GM19467 (cell line): ENCODE measurements around the gene RHO.

Source experiments
- ATAC-seq: cut with Tn5 transposase; IDR thresholded peaks from one replicate; pipeline ENCODE4 v1.9.1; 2021; ENCODE audit warnings: mild to moderate bottlenecking, moderate library complexity; ENCODE audit not compliant: unreplicated experiment

The RHO gene

DNA sequence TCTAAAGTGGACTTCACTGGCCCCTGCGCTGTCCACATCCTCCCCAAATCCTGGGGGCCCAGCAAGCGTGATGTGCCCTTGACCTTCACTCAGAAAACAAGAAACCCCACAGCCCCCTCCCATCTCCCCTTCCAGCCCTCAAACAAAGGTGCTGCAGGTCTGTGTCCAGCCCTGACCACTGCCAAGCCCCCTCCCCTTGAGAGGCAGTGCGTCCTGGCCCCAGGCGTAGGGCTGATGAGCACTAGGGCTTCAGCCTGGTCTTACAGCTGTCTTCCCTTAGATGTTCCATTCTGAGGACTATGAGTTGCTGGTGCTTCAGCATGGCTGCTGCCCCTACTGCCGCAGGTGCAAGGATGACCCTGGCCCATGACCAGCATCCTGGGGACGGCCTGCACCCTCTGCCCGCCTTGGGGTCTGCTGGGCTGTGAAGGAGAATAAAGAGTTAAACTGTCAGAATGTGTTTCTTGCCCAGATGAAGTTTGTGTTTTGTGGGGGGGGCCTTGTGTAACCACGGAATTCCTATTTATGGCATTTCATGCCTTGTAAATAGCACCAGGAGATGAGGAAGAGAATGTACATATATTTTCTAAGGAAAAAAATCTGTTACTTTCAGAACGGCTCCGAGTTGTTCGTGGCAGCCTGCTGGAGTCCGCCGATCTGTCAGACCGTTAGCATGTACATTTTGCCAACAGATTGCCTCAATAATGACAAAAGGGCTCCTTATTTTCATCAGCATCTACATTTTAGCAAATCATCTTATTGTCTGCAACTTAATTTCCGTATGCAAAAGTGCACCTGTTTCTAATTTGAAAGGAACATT lies 8.3 kb upstream of the RHO start:
- no peak for ATAC-seq

DNA sequence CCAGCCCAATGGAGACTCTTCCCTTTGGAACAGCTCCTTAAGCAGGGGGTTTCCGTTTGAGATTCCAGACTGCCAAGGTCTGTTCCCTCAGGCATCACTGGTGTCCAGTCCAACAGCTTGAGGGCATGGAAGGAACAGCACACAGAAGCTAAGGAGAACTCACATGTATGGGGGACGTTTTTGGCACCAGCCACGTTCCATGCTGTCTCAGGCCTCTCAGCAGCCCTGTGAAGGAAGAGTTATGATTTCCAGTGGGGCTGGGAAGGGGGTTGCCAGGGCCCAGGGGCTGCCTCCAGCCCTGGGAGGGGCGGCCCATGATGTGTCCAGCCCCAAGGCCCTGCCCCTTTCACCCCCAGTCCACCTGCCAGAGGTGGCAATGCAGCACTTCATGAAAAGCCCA lies 7.5 kb upstream of the RHO start:
- no peak for ATAC-seq

DNA sequence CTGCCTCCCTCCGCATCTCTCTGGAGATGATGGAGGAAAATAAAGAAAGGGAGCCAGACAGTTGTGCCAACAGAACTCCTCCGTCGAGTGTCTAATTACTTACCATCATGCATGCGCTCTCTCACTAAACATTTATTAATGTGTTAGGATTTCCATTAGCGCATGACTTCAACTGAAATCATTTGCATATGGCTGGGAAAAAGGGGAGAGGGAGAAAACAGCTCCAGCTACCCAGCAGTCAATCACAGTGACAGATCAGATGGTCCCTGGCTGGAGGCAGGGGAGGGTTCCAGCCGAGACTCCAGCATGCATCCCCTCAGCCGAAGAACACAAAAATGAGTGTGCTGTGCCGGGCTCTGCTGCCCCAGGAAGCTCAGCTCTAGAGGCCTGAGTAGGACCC lies 6.8 kb upstream of the RHO start:
- ATAC-seq, result no peak

DNA sequence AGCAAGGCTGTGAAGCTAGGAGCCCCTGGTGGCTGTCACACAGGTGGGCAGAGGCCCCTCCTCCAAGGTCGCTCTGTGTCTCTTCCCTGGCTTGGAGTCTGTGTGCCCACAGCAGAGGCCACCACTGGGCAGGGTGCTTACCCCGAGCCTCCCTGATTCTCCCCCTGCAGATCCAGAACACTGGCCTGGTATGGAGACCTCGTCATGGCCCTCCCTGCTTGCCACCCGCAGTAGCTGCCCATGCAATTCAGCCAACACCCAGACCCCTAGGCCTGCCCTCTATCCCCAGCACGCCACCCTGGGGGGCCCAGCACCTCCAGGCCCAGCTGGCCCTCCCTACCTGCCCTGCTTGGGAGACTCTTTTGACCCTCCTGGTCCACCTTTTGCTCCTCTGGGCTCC lies 5.5 kb upstream of the RHO start:
- ATAC-seq, result no peak

- no peak for ATAC-seq
Measured at GRCh38 chr3:129524081-129524480, 4.4 kb upstream of the RHO start.

GRCh38 chr3:129525341-129525968 lies 3.0 kb upstream of the RHO start:
- no peak for ATAC-seq

DNA sequence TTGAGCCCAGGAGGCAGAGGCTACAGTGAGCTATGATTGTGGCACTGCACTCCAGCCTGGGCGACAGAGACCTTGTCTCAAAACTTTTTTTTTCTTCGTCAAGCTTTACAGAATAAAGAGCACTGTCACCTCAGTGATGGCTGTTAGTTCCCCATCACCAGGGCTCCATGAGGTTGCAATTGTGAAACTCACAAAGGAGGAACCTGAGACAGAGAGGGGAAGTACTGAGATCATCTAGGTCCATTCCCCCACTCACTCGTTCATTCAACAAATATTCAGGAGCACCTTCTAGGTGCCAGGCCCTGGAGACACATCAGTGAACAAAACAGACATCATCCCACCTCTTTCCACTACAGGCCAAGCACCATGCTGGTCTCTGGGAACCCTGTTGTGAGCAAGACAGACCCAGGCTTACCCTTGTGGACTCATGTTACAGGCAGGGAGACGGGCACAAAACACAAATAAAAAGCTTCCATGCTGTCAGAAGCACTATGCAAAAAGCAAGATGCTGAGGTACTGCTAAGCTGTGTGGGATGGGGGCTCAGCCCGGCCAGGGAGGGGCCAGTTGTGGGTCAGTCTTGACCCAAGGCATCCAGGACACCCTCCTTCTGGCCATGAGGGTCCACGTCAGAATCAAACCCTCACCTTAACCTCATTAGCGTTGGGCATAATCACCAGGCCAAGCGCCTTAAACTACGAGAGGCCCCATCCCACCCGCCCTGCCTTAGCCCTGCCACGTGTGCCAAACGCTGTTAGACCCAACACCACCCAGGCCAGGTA lies 2.1 kb upstream of the RHO start:
- ATAC-seq, result peak; percentile 90

GRCh38 chr3:129527262-129527661 lies 1.2 kb upstream of the RHO start:
- ATAC-seq, result no peak

- no peak for ATAC-seq
Measured at GRCh38 chr3:129529436-129530210, 1.2 kb downstream of the RHO start.

DNA sequence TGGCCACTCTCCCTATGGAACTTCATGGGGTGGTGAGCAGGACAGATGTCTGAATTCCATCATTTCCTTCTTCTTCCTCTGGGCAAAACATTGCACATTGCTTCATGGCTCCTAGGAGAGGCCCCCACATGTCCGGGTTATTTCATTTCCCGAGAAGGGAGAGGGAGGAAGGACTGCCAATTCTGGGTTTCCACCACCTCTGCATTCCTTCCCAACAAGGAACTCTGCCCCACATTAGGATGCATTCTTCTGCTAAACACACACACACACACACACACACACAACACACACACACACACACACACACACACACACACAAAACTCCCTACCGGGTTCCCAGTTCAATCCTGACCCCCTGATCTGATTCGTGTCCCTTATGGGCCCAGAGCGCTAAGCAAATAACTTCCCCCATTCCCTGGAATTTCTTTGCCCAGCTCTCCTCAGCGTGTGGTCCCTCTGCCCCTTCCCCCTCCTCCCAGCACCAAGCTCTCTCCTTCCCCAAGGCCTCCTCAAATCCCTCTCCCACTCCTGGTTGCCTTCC lies 1.9 kb downstream of the RHO start:
- no peak for ATAC-seq

- ATAC-seq, result no peak
Measured at GRCh38 chr3:129530821-129531220, 2.4 kb downstream of the RHO start.

GRCh38 chr3:129531699-129532098 lies 3.3 kb downstream of the RHO start:
- no peak for ATAC-seq

GRCh38 chr3:129532261-129532660 lies 3.8 kb downstream of the RHO start:
- ATAC-seq, result no peak

- ATAC-seq, result no peak
Measured at GRCh38 chr3:129533406-129533805, 5.0 kb downstream of the RHO start.

DNA sequence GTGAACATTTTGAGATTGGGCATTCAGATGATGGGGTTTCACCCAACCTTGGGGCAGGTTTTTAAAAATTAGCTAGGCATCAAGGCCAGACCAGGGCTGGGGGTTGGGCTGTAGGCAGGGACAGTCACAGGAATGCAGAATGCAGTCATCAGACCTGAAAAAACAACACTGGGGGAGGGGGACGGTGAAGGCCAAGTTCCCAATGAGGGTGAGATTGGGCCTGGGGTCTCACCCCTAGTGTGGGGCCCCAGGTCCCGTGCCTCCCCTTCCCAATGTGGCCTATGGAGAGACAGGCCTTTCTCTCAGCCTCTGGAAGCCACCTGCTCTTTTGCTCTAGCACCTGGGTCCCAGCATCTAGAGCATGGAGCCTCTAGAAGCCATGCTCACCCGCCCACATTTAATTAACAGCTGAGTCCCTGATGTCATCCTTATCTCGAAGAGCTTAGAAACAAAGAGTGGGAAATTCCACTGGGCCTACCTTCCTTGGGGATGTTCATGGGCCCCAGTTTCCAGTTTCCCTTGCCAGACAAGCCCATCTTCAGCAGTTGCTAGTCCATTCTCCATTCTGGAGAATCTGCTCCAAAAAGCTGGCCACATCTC lies 6.1 kb downstream of the RHO start:
- ATAC-seq, result no peak

DNA sequence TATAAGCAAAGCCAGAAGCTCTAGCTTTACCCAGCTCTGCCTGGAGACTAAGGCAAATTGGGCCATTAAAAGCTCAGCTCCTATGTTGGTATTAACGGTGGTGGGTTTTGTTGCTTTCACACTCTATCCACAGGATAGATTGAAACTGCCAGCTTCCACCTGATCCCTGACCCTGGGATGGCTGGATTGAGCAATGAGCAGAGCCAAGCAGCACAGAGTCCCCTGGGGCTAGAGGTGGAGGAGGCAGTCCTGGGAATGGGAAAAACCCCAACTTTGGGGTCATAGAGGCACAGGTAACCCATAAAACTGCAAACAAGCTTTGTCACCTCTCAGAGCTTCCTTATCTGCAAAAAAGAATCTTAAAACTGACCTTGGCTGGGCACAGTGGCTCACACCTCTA lies 6.6 kb downstream of the RHO start:
- ATAC-seq, result no peak

GRCh38 chr3:129536374-129536667 lies 7.9 kb downstream of the RHO start:
- no peak for ATAC-seq

DNA sequence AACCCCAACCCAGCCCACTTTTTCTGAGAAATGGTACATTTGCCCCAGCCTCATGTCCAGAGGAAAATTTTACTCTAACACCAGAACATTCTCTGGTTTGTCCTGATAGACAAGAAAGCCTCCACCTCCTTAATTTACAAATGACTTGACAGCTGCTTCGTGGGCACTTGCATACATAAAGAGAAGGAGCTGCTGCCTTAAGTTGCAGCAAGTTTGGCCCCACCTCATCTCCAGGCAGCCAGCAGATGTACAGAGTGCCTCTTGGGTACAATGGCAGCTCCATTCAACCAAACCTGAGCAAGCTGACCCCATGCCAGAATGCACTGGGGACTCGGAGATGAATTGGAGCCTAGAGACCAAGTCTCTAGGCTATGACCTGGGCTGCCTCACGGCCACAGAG lies 8.4 kb downstream of the RHO start:
- no peak for ATAC-seq

DNA sequence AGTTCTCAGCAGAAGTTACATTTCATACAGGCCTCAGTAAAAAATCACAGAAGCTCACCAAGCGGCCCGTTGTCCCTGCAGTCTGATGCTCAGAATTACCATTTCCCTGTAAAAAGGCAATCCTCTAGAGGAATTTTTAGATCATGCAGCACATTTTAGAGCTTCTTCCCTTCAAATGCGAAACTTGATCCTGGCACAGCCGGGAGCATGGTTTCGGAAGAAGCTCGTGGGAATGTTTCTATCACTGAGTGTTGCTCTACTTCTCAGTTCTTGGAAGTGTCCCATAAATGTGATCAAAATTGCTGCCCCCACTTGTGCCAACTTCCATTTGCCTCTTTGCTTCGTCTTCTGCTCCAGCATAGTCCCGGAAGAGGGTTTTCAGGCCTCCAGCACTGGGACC lies 10.8 kb downstream of the RHO start:
- ATAC-seq, result no peak

DNA sequence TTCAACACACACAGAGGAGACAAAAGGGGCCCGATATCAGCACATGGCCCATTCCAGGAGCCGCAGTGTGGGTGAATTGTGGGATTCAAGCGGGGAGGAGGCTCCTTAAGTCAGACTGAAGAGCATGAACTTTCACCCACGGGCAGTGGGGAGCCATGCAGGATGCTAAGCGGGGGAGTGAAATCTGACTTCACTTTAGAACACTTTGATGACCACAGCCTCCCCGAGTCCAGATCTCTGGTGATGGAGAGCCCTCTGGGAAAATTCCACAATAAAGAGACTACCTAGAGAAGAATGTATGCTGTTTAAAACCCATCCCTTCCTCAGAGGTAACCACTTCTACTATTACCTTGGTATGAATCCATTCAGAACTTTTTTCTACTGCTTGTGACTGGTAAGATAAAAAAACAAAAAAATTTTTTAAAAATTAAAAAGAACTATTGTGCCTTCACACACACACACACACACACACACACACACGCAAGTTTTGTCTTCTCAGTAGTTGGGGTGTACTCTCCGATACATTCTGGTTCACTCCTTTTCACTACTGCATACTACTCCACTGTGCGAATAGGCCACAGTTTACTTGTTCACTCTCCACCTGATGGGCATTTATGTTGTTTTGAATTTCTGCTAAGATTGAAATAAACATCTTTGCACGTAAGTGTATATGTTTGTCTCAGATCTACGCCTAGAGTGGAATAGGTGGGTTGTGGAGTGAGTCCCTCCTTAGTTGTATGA lies 12.5 kb downstream of the RHO start:
- no peak for ATAC-seq
